Subcutaneous abdominal adipose tissue (tissue), 5 donors: ENCODE data around the gene CHST11.
"Not testable (repeated sequence)": the region's sequence is repeated elsewhere in the genome, so short reads cannot be mapped to it uniquely, and the experiment has no call there.

Experiments
- H3K27ac ChIP-seq: one replicate; pipeline ENCODE4 v1.7.0; 2013; ENCODE audit warnings: low read depth, mild to moderate bottlenecking, inconsistent platforms, low read length, moderate library complexity
- H3K27me3 ChIP-seq, 5 donors: one replicate each; pipeline ENCODE4 v1.7.0; 2013; ENCODE audit warnings: low read length in 5 of 5, inconsistent platforms in 1 of 5; ENCODE audit not compliant: control insufficient read depth in 5 of 5, insufficient read depth in 4 of 5
- H3K36me3 ChIP-seq, 5 donors: one replicate each; pipeline ENCODE4 v1.7.0; 2013; ENCODE audit warnings: low read length in 5 of 5; ENCODE audit not compliant: control insufficient read depth in 5 of 5, insufficient read depth in 5 of 5
- H3K4me1 ChIP-seq, 5 donors: one replicate each; pipeline ENCODE4 v1.7.0; 2013; ENCODE audit warnings: low read length in 5 of 5, mild to moderate bottlenecking in 3 of 5, moderate library complexity in 1 of 5; ENCODE audit not compliant: control insufficient read depth in 5 of 5, insufficient read depth in 5 of 5
- H3K4me3 ChIP-seq, 5 donors: one replicate each; pipeline ENCODE4 v1.7.0; 2013; ENCODE audit warnings: low read length in 5 of 5, low read depth in 1 of 5
- H3K9ac ChIP-seq, 5 donors: one replicate each; pipeline ENCODE4 v1.7.0; 2013; ENCODE audit warnings: low read length in 5 of 5, mild to moderate bottlenecking in 4 of 5, moderate library complexity in 3 of 5
- H3K9me3 ChIP-seq, 5 donors: one replicate each; pipeline ENCODE4 v1.7.0; 2013; ENCODE audit warnings: low read length in 5 of 5; ENCODE audit not compliant: control insufficient read depth in 5 of 5
- donor health status: healthy.
- donor health status: healthy.
- donor health status: healthy.
- donor health status: healthy.
- donor health status: healthy.

CHST11 gene

GRCh38 chr12:104801427-104801826 lies 344.7 kb downstream of the CHST11 start:
- Histone ChIP-seq H3K27me3 (no peaks in the 10 kb centered on the region), H3K9ac (no peak overlapping the region), H3K4me3 (no peak overlapping the region), H3K27ac (no peak overlapping the region), H3K4me1 (peaks cover 0 to 10% (median 6%) of the 10 kb centered on the region in 5 donors), H3K9me3 (no peaks in the 10 kb centered on the region), H3K36me3 (no peaks in the 10 kb centered on the region)

GRCh38 chr12:104802208-104802607 lies 345.5 kb downstream of the CHST11 start:
- Histone ChIP-seq H3K36me3 (no peaks in the 10 kb centered on the region), H3K27me3 (no peaks in the 10 kb centered on the region), H3K27ac (no peak overlapping the region), H3K9me3 (no peaks in the 10 kb centered on the region), H3K4me1 (peaks cover 0 to 10% (median 6%) of the 10 kb centered on the region in 5 donors), H3K4me3 (no peak overlapping the region), H3K9ac (no peak overlapping the region)

DNA sequence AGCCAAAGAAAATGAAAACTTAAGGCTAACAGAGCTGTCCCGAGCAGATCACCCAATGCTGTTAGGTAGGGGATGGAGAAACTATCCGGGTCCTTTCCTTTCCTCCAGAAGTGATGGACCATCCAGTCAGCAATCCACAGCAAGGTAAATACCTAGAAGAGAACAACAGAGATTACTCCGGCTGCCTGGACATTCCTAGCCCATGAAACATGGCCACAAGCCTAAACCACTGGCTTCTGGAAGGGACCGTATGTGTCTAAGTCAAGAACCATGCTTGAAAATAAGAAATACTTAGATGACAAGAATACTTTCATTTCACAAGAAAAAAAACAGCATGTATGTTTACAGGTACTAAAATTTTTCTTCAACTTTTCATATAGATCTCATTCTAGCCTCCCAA lies 348.4 kb downstream of the CHST11 start:
- Histone ChIP-seq H3K4me1 (peaks cover 0 to 6% (median 6%) of the 10 kb centered on the region in 5 donors), H3K27me3 (no peaks in the 10 kb centered on the region), H3K9me3 (no peaks in the 10 kb centered on the region), H3K27ac (no peak overlapping the region), H3K36me3 (peaks cover 0 to 2% (median 0%) of the 10 kb centered on the region in 5 donors), H3K4me3 (no peak overlapping the region), H3K9ac (no peak overlapping the region)

GRCh38 chr12:104806194-104806593 lies 349.4 kb downstream of the CHST11 start:
- not testable (repeated sequence) for H3K27me3 ChIP-seq, H3K4me1 ChIP-seq, H3K4me3 ChIP-seq, H3K9me3 ChIP-seq, H3K9ac ChIP-seq, H3K27ac ChIP-seq, H3K36me3 ChIP-seq

GRCh38 chr12:104809251-104809650 lies 352.5 kb downstream of the CHST11 start:
- H3K4me1 ChIP-seq, result no peaks in the 10 kb centered on the region
- H3K9me3 ChIP-seq, result no peaks in the 10 kb centered on the region
- H3K27ac ChIP-seq, result no peak overlapping the region
- H3K27me3 ChIP-seq, result no peaks in the 10 kb centered on the region
- H3K4me3 ChIP-seq, result no peak overlapping the region
- no peak overlapping the region for H3K9ac ChIP-seq
- H3K36me3 ChIP-seq, result peaks cover 0 to 2% (median 0%) of the 10 kb centered on the region in 5 donors

DNA sequence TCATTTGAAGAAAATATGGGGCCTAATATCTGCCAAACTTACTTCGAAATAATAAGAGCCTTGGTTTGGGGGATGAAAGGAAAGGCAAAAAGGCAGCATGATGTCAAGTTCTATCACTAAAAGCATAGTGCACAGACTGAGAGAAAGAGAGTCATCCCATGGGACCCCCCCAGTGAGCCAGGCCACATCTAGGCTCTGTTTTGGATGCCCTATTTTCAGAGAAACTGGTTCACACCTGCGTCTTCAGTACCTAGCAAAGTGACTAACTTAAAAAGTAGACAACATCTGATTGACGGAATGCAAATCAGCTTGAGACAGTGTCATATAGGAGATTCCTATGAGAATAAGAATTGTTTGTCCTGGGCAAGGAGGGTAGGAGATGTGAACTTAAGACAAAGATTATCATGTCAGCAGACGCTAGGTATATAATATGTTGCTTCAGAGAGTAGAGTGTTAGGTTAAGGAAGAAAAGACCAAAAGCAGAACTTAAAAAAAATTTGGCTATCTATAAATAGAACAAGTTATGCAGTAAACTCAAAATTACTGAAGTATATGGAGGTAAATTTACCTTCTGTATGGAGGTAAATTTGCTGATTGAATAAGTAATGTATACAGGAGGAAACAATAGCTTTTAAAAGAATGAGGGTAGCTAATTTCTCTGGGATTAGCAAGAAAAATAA lies 353.1 kb downstream of the CHST11 start:
- Histone ChIP-seq H3K27ac (no peak overlapping the region), H3K9ac (no peak overlapping the region), H3K4me3 (no peak overlapping the region), H3K4me1 (no peaks in the 10 kb centered on the region), H3K9me3 (no peaks in the 10 kb centered on the region), H3K27me3 (no peaks in the 10 kb centered on the region), H3K36me3 (peaks cover 0 to 2% (median 0%) of the 10 kb centered on the region in 5 donors)
